Activated naive CD8-positive, alpha-beta T cell treated with anti-CD3 and anti-CD28 coated beads for 36 hours (primary cell): ENCODE measurements around the gene GSTA2. TPM values are rescaled to one million over a fixed set of nuclear protein-coding genes. Genes with fewer than 3 reads are reported as not detected.
"Not testable (repeated sequence)": the region's sequence is repeated elsewhere in the genome, so short reads cannot be mapped to it uniquely, and the experiment has no call there.

Experiments
- DNase-seq: peaks from one replicate; pipeline ENCODE4 v3.0.0; 2021
- H3K27ac Mint-ChIP-seq: one replicate; pipeline ENCODE4 v1.8.0; 2022; ENCODE audit warnings: mild to moderate bottlenecking, moderate library complexity, mixed read lengths
- H3K27me3 Mint-ChIP-seq: one replicate; pipeline ENCODE4 v1.8.0; 2022; ENCODE audit warnings: mild to moderate bottlenecking, mixed read lengths
- H3K36me3 Mint-ChIP-seq: one replicate; pipeline ENCODE4 v1.8.0; 2021; ENCODE audit warnings: mild to moderate bottlenecking, mixed read lengths
- H3K4me1 Mint-ChIP-seq: one replicate; pipeline ENCODE4 v1.8.0; 2021; ENCODE audit warnings: mixed read lengths
- H3K4me3 Mint-ChIP-seq: one replicate; pipeline ENCODE4 v1.8.0; 2022; ENCODE audit warnings: mild to moderate bottlenecking, moderate library complexity, mixed read lengths
- H3K9me3 Mint-ChIP-seq: one replicate; pipeline ENCODE4 v1.8.0; 2022; ENCODE audit warnings: mixed read lengths
- total RNA-seq, 2 experiments: library from RNA; stranded (reverse); gene quantifications; one replicate each; pipeline ENCODE4 v1.2.3, GENCODE V29; 2021

Gene GSTA2
- total RNA-seq, 2 experiments from 2014 or later, result not detected

- Mint-ChIP-seq H3K9me3 (no peaks in the 10 kb centered on the region), H3K27me3 (no peaks in the 10 kb centered on the region), H3K4me3 (no peak overlapping the region), H3K4me1 (no peaks in the 10 kb centered on the region), H3K36me3 (no peaks in the 10 kb centered on the region), H3K27ac (no peak overlapping the region)
- DNase-seq, result peak; percentile 52
Measured at GRCh38 chr6:52724406-52725121, 38.7 kb downstream of the GSTA2 start.

- Mint-ChIP-seq H3K36me3 (no peaks in the 10 kb centered on the region), H3K9me3 (no peaks in the 10 kb centered on the region), H3K4me1 (no peaks in the 10 kb centered on the region), H3K27me3 (no peaks in the 10 kb centered on the region), H3K27ac (no peak overlapping the region), H3K4me3 (no peak overlapping the region)
- no peak for DNase-seq
Measured at GRCh38 chr6:52724042-52724405, 39.3 kb downstream of the GSTA2 start.

DNA sequence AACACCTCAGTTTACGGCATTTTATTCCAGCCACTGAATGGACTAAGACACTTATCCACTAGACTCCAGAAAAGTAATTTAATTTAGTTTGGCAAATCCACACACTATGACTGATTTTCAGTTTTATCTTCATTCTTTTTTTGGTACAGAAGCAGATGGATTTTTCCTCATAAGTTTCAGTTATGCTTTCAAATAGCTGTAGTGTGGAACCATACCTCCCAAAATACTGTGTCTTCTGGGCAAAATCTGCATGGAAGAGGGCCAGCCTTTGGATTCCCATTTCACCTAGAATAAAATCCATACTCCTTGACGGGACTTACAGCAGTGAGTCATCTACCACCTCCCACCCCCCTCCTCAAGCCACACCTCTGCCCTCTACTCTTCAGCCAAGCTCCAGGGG lies 43.0 kb downstream of the GSTA2 start:
- no peak for DNase-seq
- Mint-ChIP-seq H3K4me1 (no peaks in the 10 kb centered on the region), H3K36me3 (no peaks in the 10 kb centered on the region), H3K9me3 (no peaks in the 10 kb centered on the region), H3K27me3 (peaks cover 7% of the 10 kb centered on the region), H3K27ac (no peak overlapping the region), H3K4me3 (no peak overlapping the region)

GRCh38 chr6:52718550-52718949 lies 44.7 kb downstream of the GSTA2 start:
- Mint-ChIP-seq H3K4me1 (no peaks in the 10 kb centered on the region), H3K4me3 (no peak overlapping the region), H3K27ac (no peak overlapping the region), H3K27me3 (peaks cover 14% of the 10 kb centered on the region), H3K9me3 (no peaks in the 10 kb centered on the region), H3K36me3 (no peaks in the 10 kb centered on the region)
- DNase-seq, result no peak

GRCh38 chr6:52714761-52715160 lies 48.5 kb downstream of the GSTA2 start:
- H3K9me3 Mint-ChIP-seq, DNase-seq: not testable (repeated sequence)

GRCh38 chr6:52712136-52712535 lies 51.1 kb downstream of the GSTA2 start:
- Mint-ChIP-seq H3K27ac (no peak overlapping the region), H3K4me1 (no peaks in the 10 kb centered on the region), H3K27me3 (peaks cover 14% of the 10 kb centered on the region), H3K9me3 (peaks cover 1% of the 10 kb centered on the region), H3K4me3 (no peak overlapping the region), H3K36me3 (no peaks in the 10 kb centered on the region)
- no peak for DNase-seq

More at GRCh38 chr6:52714761-52715160, 48.5 kb downstream of the GSTA2 start:
- not testable (repeated sequence) for H3K4me3 Mint-ChIP-seq, H3K4me1 Mint-ChIP-seq, H3K27ac Mint-ChIP-seq, H3K36me3 Mint-ChIP-seq
- peaks cover 14% of the 10 kb centered on the region for H3K27me3 Mint-ChIP-seq

DNA sequence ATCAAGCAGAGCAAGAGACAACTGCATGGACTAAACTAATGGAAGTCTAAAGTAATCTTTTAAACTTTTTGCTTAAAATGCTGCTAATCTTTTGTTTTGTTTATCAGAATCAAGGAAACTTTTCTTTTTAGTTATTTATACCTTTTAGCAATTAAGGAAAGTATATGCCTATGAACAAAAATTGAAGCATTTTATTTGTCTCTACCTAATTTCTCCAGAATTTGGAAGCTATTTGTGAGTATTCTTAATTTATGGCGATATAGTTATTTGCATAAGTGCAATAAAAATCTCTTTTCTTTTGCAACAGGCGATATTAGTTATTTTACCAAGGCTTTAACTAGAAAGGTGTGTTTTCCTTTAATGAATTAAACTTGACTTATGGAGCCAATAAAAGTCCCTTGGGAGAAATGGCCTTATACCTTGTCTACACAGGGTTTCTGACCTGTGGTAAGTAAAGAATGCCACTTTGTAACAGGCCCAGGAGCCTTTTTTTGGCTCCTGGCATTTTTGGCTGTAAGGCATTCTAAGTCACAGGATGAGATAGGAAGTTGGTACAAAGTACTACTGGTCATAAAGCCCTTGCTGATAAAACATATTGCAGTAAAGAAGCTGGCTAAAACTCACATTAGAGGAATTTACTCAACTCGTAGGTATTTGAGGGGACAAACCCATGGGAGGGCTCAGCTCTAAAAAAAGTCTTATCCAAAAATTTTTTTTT lies 55.2 kb downstream of the GSTA2 start:
- H3K9me3 Mint-ChIP-seq, result peaks cover 1% of the 10 kb centered on the region
- DNase-seq, result no peak
- H3K36me3 Mint-ChIP-seq, result no peaks in the 10 kb centered on the region
- no peak overlapping the region for H3K27ac Mint-ChIP-seq
- H3K27me3 Mint-ChIP-seq, result peaks cover 5% of the 10 kb centered on the region
- no peak overlapping the region for H3K4me3 Mint-ChIP-seq
- H3K4me1 Mint-ChIP-seq, result no peaks in the 10 kb centered on the region

GRCh38 chr6:52706001-52706400 lies 57.3 kb downstream of the GSTA2 start:
- peaks cover 8% of the 10 kb centered on the region for H3K27me3 Mint-ChIP-seq
- no peak overlapping the region for H3K4me3 Mint-ChIP-seq
- no peaks in the 10 kb centered on the region for H3K36me3 Mint-ChIP-seq
- no peaks in the 10 kb centered on the region for H3K4me1 Mint-ChIP-seq
- H3K27ac Mint-ChIP-seq, result no peak overlapping the region
- peaks cover 1% of the 10 kb centered on the region for H3K9me3 Mint-ChIP-seq
- no peak for DNase-seq

DNA sequence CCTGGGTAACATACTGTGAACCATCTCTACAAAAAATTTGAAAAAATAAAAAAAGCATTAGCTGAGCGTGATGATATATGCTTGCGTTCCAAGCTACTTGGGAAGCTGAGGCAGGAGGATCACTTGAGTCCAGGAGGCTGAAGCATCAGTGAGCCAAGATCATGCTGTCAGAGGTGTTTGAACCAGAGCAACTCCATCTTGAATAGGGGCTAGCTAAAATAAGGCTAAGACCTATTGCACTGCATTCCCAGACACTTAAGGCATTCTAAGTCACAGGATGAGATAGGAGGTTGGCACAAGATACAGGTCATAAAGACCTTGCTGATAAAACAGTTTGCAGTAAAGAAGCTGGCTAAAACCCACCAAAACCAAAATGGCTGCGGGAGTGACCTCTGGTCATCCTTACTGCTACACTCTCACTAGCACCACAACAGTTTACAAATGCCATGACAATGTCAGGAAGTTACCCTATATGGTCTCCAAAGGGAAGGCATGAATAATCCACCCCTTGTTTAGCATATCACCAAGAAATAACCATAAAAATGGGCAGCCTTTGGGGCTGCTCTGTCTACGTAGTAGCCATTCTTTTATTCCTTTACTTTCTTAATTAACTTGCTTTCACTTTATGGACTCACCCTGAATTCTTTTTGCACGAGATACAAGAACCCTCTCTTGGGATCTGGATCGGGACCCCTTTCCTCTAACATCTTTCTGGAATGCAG lies 58.3 kb downstream of the GSTA2 start:
- not testable (repeated sequence) for H3K9me3 Mint-ChIP-seq, H3K27me3 Mint-ChIP-seq, H3K36me3 Mint-ChIP-seq, H3K4me1 Mint-ChIP-seq, H3K27ac Mint-ChIP-seq, DNase-seq, H3K4me3 Mint-ChIP-seq

GRCh38 chr6:52704060-52704459 lies 59.2 kb downstream of the GSTA2 start:
- peaks cover 8% of the 10 kb centered on the region for H3K27me3 Mint-ChIP-seq

More at GRCh38 chr6:52704060-52704459, 59.2 kb downstream of the GSTA2 start:
- Mint-ChIP-seq H3K27ac (no peak overlapping the region), H3K4me1 (no peaks in the 10 kb centered on the region), H3K4me3 (no peak overlapping the region), H3K9me3 (peaks cover 1% of the 10 kb centered on the region), H3K36me3 (no peaks in the 10 kb centered on the region)
- DNase-seq, result no peak

Other genes starting within 250 kb of the GSTA2 start
- 1 to 10 TPM; 1.6 to 2.0 TPM for gene TRAM2, start 186.4 kb downstream of the GSTA2 start, total RNA-seq
- 10 to 100 TPM; 19.0 to 19.6 TPM for gene TMEM14A, start 92.4 kb downstream of the GSTA2 start, total RNA-seq
- gene GSTA1, start 40.3 kb upstream of the GSTA2 start, total RNA-seq, result not detected
- gene GSTA5, start 77.3 kb upstream of the GSTA2 start, total RNA-seq, result not detected
- not detected for gene GSTA3, start 146.2 kb upstream of the GSTA2 start, total RNA-seq
- 1 to 10 TPM; 8.4 to 8.5 TPM for gene GSTA4, start 231.8 kb upstream of the GSTA2 start, total RNA-seq